HL-60/S4 treated with retinoic acid at 250 ng/mL for 4 days and 3 days (cell line): Measurements from ENCODE around the gene TACC2.

Source experiments
- in situ Hi-C: fragments of 300-500 bp; cut with MboI; formaldehyde crosslinking; loops from 2 replicates; pipeline ENCODE4 v1.7.0; 2022; ENCODE audit warnings: low sequenced_read_pairs

TACC2 gene

DNA sequence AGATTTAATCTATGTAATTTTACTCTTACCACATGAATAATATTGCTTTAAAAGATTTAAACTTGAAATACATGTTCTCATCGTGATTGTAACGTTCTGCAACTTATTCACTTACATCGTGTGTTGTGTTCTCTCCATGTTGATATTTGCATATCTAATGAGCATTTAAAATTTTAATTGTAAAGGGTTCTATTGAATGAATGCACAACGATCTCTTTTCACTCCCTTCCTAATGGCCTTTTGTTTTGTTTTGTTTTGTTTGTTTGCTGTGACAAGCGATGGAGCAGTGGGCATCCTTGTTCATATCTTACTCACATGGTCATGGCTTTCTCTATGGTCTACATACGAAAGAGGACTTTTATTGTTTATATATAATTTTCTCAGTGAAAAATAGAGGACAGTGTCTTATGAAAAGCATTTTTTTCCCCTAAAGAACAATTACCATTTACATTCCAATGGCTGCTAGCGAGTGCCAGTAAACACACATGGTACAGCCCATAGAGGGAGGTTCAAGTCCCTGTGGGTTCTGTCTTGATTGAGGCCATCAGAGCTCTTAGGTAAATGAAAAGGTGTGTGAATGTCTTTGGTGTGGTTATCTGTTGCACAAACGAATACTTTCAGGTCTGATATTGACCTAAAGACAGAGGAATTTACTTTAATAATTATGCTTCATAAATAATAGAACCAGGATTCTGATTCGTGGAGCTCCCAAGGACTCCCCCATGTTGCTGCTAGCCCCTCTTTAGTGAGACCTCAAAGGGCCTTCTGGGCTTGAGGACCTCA, 314.5 kb downstream of the TACC2 start:
- in situ Hi-C loops, result no loop called here
